ENCODE data around the gene MAZ. TPM values are rescaled to one million over a fixed set of nuclear protein-coding genes. Genes with fewer than 3 reads are reported as not detected.
"Not testable (repeated sequence)": the region's sequence is repeated elsewhere in the genome, so short reads cannot be mapped to it uniquely, and the experiment has no call there.

MAZ gene
- polyA plus RNA-seq, 1 donor from 2014 or later: 147 TPM

DNA sequence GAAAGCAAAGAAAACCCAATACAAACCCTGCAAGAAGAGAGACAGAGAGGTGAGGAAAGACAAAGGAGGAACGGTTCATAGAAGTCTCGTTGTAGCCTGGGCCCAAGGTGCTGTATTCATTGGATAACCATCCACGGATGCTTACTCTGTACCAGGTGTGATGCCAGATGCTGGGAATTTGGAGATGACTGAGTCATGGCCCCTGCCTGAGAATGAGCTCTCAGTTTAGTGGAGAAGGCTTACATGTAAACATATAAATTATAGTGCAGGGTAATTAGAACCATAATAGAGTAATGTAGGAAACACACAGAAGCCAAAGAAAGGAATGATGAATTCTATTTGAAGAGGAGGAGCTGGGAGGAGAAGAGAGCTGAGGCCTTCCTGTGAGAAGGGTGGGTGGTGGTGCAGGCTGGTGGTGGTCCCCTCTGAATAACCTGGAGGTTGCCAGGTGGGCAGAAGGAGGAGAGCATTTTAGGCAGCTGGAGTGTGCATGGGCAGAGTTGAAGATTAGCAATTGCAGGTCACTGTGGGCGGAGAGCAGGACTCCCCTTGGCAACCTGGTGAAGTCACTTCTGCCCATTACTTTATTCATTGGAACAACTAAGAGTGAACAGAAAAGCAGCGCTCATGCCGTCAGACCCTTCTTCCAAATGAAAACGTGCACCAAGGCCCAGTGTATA lies 35.9 kb upstream of the MAZ start (continued):
- TF ChIP-seq, protein P1, sequence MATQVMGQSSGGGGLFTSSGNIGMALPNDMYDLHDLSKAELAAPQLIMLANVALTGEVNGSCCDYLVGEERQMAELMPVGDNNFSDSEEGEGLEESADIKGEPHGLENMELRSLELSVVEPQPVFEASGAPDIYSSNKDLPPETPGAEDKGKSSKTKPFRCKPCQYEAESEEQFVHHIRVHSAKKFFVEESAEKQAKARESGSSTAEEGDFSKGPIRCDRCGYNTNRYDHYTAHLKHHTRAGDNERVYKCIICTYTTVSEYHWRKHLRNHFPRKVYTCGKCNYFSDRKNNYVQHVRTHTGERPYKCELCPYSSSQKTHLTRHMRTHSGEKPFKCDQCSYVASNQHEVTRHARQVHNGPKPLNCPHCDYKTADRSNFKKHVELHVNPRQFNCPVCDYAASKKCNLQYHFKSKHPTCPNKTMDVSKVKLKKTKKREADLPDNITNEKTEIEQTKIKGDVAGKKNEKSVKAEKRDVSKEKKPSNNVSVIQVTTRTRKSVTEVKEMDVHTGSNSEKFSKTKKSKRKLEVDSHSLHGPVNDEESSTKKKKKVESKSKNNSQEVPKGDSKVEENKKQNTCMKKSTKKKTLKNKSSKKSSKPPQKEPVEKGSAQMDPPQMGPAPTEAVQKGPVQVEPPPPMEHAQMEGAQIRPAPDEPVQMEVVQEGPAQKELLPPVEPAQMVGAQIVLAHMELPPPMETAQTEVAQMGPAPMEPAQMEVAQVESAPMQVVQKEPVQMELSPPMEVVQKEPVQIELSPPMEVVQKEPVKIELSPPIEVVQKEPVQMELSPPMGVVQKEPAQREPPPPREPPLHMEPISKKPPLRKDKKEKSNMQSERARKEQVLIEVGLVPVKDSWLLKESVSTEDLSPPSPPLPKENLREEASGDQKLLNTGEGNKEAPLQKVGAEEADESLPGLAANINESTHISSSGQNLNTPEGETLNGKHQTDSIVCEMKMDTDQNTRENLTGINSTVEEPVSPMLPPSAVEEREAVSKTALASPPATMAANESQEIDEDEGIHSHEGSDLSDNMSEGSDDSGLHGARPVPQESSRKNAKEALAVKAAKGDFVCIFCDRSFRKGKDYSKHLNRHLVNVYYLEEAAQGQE (IDR thresholded peaks at IDR 0.05; ENCODE audit: borderline replicate concordance): no peak
- TF ChIP-seq SMC3 (conservative IDR thresholded peaks at IDR 0.05; ENCODE audit: poor library complexity) (no peak), TAF1 (IDR thresholded peaks at IDR 0.05; ENCODE audit: low read depth) (no peak)

DNA sequence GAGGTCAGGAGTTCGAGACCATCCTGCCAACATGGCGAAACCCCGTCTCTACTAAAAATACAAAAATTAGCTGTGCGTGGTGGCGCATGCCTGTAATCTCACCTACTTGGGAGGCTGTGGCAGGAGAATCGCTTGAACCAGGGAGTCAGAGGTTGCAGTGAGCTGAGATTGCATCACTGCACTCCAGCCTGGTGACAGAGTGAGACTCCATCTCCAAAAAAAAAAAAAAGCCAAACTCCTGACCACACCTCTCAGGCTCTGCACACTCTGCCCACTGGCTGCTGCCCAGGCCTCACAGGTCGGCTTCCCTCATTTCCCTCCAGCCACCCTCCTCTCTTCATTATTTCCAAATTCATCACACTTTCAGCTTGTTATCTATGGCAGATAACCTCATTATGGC lies 34.0 kb upstream of the MAZ start:
- not testable (repeated sequence) for H3K9me3 ChIP-seq (ENCODE audit: low read length); H3K36me3 ChIP-seq (ENCODE audit: insufficient read depth, low read length); H3K9me2 ChIP-seq (ENCODE audit: insufficient read depth, low read length); H3K27me3 ChIP-seq (ENCODE audit: insufficient read depth, low read depth, low read length); H3K4me2 ChIP-seq (ENCODE audit: low read length); H4K20me1 ChIP-seq (ENCODE audit: insufficient read depth); H3K27ac ChIP-seq (ENCODE audit: low read length); H3K79me2 ChIP-seq (replicated peaks; ENCODE audit: insufficient read depth, low read length); H2AFZ ChIP-seq (ENCODE audit: low read depth, low read length); H3F3A ChIP-seq (ENCODE audit: insufficient read depth, low read length, poor library complexity, severe bottlenecking); H3K4me3 ChIP-seq (ENCODE audit: low read length); H3K9ac ChIP-seq (ENCODE audit: low read length)

DNA sequence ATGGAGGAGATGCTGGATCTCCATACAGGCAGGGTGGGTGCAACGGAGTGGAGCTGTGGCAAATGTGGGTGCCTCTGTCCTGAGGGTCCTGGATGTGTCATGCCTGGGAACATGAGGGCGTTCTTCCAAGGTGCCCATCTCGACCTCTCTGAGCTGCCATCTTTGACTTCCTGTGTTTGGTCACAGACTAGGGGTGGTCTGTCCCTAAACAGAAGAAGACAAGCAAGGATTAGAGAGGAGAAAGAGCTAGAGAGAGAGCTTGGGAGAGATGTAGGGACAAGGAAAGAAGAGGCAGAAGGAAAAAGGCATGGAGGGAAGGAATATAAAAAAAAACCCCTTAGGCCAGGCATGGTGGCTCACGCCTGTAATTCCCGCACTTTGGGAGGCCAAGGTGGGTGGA lies 31.6 kb upstream of the MAZ start:
- H3K9me3 ChIP-seq (ENCODE audit: low read length): no peaks in the 10 kb centered on the region
- TF ChIP-seq MXI1 (conservative IDR thresholded peaks at IDR 0.05; ENCODE audit: poor library complexity, severe bottlenecking) (no peak), TAF1 (IDR thresholded peaks at IDR 0.05; ENCODE audit: low read depth) (no peak), EZH2 (IDR thresholded peaks at IDR 0.05; ENCODE audit: borderline replicate concordance, insufficient read depth, low read length, poor library complexity, severe bottlenecking) (no peak), EP300 (conservative IDR thresholded peaks at IDR 0.05; ENCODE audit: poor library complexity, severe bottlenecking) (no peak), SMC3 (conservative IDR thresholded peaks at IDR 0.05; ENCODE audit: poor library complexity) (no peak), RAD21 (conservative IDR thresholded peaks at IDR 0.05) (no peak), POLR2AphosphoS5 (IDR thresholded peaks at IDR 0.05) (no peak)
- TF ChIP-seq, protein P1 (IDR thresholded peaks at IDR 0.05; ENCODE audit: borderline replicate concordance): no peak
- TF ChIP-seq, protein P2, sequence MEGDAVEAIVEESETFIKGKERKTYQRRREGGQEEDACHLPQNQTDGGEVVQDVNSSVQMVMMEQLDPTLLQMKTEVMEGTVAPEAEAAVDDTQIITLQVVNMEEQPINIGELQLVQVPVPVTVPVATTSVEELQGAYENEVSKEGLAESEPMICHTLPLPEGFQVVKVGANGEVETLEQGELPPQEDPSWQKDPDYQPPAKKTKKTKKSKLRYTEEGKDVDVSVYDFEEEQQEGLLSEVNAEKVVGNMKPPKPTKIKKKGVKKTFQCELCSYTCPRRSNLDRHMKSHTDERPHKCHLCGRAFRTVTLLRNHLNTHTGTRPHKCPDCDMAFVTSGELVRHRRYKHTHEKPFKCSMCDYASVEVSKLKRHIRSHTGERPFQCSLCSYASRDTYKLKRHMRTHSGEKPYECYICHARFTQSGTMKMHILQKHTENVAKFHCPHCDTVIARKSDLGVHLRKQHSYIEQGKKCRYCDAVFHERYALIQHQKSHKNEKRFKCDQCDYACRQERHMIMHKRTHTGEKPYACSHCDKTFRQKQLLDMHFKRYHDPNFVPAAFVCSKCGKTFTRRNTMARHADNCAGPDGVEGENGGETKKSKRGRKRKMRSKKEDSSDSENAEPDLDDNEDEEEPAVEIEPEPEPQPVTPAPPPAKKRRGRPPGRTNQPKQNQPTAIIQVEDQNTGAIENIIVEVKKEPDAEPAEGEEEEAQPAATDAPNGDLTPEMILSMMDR (IDR thresholded peaks at IDR 0.05; ENCODE audit: poor library complexity, severe bottlenecking): no peak
- H3K27ac ChIP-seq (ENCODE audit: low read length): no peak overlapping the region
- H4K20me1 ChIP-seq (ENCODE audit: insufficient read depth): no peaks in the 10 kb centered on the region
- H3K4me2 ChIP-seq (ENCODE audit: low read length): no peak overlapping the region
- H3K9me2 ChIP-seq (ENCODE audit: insufficient read depth, low read length): no peaks in the 10 kb centered on the region
- H2AFZ ChIP-seq (ENCODE audit: low read depth, low read length): no peak overlapping the region
- H3K36me3 ChIP-seq (ENCODE audit: insufficient read depth, low read length): no peaks in the 10 kb centered on the region
- no peaks in the 10 kb centered on the region for H3K79me2 ChIP-seq (replicated peaks; ENCODE audit: insufficient read depth, low read length)
- no peak overlapping the region for H3K9ac ChIP-seq (ENCODE audit: low read length)
- no peak overlapping the region for H3K4me3 ChIP-seq (ENCODE audit: low read length)
- no peaks in the 10 kb centered on the region for H3K27me3 ChIP-seq (ENCODE audit: insufficient read depth, low read depth, low read length)
- no peaks in the 10 kb centered on the region for H3F3A ChIP-seq (ENCODE audit: insufficient read depth, low read length, poor library complexity, severe bottlenecking)
